Effector memory CD8-positive, alpha-beta T cell (primary cell): ENCODE results near the gene CYP2A6.
"Not testable (repeated sequence)": the region's sequence is repeated elsewhere in the genome, so short reads cannot be mapped to it uniquely, and the experiment has no call there.

Source experiments
- ATAC-seq: fragments of 150-1000 bp; cut with Tn5 transposase; replicated peaks from 2 replicates; pipeline ENCODE4 v1.10.0; 2021; ENCODE audit warnings: mild to moderate bottlenecking, moderate library complexity
- DNase-seq, 3 experiments: peaks; one replicate each; pipeline ENCODE4 v3.0.0; 2021
- H3K27ac Mint-ChIP-seq, 2 donors: one replicate each; pipeline ENCODE4 v1.8.0; 2022; ENCODE audit warnings: mild to moderate bottlenecking in 2 of 2, mixed read lengths in 2 of 2, moderate library complexity in 2 of 2
- H3K27me3 Mint-ChIP-seq, 2 donors: one replicate each; pipeline ENCODE4 v1.8.0; 2022; ENCODE audit warnings: mixed read lengths in 2 of 2
- H3K36me3 Mint-ChIP-seq: one replicate; pipeline ENCODE4 v1.8.0; 2022; ENCODE audit warnings: mild to moderate bottlenecking, moderate library complexity, mixed read lengths; ENCODE audit not compliant: insufficient read depth
- H3K4me1 Mint-ChIP-seq, 2 donors: one replicate each; pipeline ENCODE4 v1.8.0; 2022; ENCODE audit warnings: low read depth in 2 of 2, mixed read lengths in 2 of 2
- H3K4me3 Mint-ChIP-seq, 2 donors: one replicate each; pipeline ENCODE4 v1.8.0; 2022; ENCODE audit warnings: mild to moderate bottlenecking in 2 of 2, mixed read lengths in 2 of 2, moderate library complexity in 2 of 2
- H3K9me3 Mint-ChIP-seq, 2 donors: one replicate each; pipeline ENCODE4 v1.8.0; 2022; ENCODE audit warnings: mixed read lengths in 2 of 2
- total RNA-seq, 9 experiments: gene quantifications; one replicate each; lab custom pipeline; 2026; lab: John Stamatoyannopoulos, UW

CYP2A6 gene, protein sequence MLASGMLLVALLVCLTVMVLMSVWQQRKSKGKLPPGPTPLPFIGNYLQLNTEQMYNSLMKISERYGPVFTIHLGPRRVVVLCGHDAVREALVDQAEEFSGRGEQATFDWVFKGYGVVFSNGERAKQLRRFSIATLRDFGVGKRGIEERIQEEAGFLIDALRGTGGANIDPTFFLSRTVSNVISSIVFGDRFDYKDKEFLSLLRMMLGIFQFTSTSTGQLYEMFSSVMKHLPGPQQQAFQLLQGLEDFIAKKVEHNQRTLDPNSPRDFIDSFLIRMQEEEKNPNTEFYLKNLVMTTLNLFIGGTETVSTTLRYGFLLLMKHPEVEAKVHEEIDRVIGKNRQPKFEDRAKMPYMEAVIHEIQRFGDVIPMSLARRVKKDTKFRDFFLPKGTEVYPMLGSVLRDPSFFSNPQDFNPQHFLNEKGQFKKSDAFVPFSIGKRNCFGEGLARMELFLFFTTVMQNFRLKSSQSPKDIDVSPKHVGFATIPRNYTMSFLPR
- total RNA-seq = 0 to 0.18 (median 0) reads per million in 9 experiments

DNA sequence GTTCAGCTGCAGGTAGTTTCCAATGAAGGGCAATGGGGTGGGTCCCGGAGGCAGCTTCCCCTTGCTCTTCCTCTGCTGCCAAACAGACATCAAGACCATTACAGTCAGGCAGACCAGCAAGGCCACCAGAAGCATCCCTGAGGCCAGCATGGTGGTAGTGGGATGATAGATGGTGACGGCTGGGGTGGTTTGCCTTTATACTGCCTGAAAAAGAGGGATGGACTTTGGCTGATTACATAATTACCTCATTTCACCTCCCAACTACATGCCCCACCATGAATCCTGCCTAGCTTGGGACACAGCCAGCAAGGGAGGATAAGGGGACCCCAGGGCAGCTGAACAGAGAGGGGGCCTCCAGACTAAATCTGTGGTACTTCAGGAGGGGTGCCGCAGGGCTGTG is at the start of gene CYP2A6:
TSS of gene CYP2A6 (minus strand) at position 171 of the 400 bp plus-strand sequence. CDS start at position 150, 21 bp downstream.
- not testable (repeated sequence) for H3K9me3 Mint-ChIP-seq, ATAC-seq, DNase-seq
- Mint-ChIP-seq H3K27me3 (peaks cover 35 to 51% of the 10 kb centered on the region in 2 donors), H3K27ac (peak within 1 kb of the TSS; percentile 53 to 95), H3K36me3 (peaks cover 28% of the 10 kb centered on the region), H3K4me1 (peaks cover 9 to 18% of the 10 kb centered on the region in 2 donors), H3K4me3 (peak within 1 kb of the TSS in 1 of 2 donors; percentile 71)

GRCh38 chr19:40899964-40900363 is 49.7 kb upstream of the CYP2A6 start:
- peak; percentile 79 for ATAC-seq
- Mint-ChIP-seq H3K27ac (peak overlapping the region in 1 of 2 donors; percentile 64), H3K4me1 (peaks cover 10 to 12% of the 10 kb centered on the region in 2 donors), H3K27me3 (peaks cover 42 to 50% of the 10 kb centered on the region in 2 donors), H3K4me3 (peak overlapping the region in 1 of 2 donors; percentile 51)
- H3K36me3 Mint-ChIP-seq, H3K9me3 Mint-ChIP-seq: not testable (repeated sequence)
- peak in 1 of 3 experiments; percentile 26 for DNase-seq

DNA sequence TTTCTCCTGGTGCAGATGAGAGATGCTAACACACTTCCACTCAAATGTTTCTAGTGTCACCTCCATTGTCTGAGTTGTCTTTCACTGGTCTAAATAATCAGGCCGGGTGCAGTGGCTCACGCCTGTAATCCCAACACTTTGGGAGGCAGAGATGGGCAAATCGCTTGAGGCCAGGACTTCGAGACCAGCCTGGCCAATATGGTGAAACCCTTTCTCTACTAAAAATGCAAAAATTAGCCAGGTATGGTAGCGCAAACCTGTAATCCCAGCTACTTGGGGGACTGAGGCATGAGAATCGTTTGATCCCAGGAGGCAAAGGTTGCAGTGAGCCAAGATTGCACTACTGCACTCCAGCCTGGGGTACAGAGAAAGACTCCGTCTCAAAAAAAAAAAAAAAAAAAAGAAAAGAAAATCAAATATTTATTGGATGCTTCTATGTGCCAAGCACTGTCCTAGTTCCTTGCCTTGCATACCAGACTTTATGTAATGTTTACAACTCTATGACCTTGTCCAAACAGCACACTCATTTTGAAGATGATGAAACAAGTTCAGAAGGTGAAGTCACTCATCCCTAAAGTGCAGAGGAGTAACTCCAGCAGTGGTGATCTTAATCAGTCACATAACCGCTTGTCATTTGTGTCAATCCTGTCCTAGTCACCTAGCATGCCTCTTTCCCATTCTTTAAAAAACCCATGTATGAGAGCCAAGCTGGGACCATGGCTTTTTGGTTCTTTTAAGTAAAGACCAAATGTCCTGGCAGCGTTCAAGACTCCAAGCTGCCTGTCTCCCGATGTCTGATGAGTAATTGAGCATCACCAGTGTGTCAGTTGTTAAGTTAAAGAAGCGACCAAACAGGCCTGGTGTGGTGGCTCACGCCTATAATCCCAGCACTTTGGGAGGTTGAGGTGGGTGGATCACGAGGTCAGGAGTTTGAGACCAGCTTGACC is 46.9 kb upstream of the CYP2A6 start:
- Mint-ChIP-seq H3K27me3 (peaks cover 40 to 51% of the 10 kb centered on the region in 2 donors), H3K4me1 (peaks cover 10 to 12% of the 10 kb centered on the region in 2 donors)
- not testable (repeated sequence) for H3K36me3 Mint-ChIP-seq, H3K4me3 Mint-ChIP-seq, ATAC-seq, DNase-seq, H3K27ac Mint-ChIP-seq, H3K9me3 Mint-ChIP-seq

- ATAC-seq = no peak
- Mint-ChIP-seq H3K27me3 (peaks cover 46 to 56% of the 10 kb centered on the region in 2 donors), H3K27ac (no peak overlapping the region), H3K4me1 (peaks cover 10 to 12% of the 10 kb centered on the region in 2 donors), H3K9me3 (no peaks in the 10 kb centered on the region), H3K36me3 (peaks cover 3% of the 10 kb centered on the region), H3K4me3 (no peak overlapping the region)
- DNase-seq = no peak
These were observed 46.2 kb upstream of the CYP2A6 start for GRCh38 chr19:40896418-40896796.

GRCh38 chr19:40893112-40893511 is 42.9 kb upstream of the CYP2A6 start:
- H3K36me3 Mint-ChIP-seq = peaks cover 3% of the 10 kb centered on the region
- no peak overlapping the region for H3K27ac Mint-ChIP-seq
- DNase-seq (no peak), ATAC-seq (no peak)
- no peak overlapping the region for H3K4me3 Mint-ChIP-seq
- peaks cover 42 to 60% of the 10 kb centered on the region in 2 donors for H3K27me3 Mint-ChIP-seq
- no peaks in the 10 kb centered on the region for H3K9me3 Mint-ChIP-seq
- no peaks in the 10 kb centered on the region for H3K4me1 Mint-ChIP-seq

DNA sequence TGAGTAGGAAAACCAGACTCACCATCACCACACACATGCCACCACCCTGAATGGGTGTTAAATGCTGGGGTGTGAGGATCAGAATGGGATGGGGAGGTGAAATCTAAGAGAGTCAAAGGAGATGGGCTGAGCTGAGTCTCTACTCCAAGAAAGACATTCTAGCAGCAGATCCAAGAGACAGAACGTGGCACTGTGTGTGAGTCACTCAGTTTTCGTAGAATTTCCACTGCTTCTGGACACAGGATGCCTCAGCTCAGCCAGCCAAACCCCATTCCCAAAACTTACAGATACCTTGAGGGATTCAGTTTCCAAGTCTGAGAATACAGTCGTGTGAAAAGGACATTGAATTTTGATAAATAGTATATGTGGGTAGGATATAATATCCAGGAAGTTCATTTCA is 39.1 kb upstream of the CYP2A6 start:
- ATAC-seq (no peak), DNase-seq (no peak)
- H3K4me1 Mint-ChIP-seq = no peaks in the 10 kb centered on the region
- peaks cover 30 to 39% of the 10 kb centered on the region in 2 donors for H3K27me3 Mint-ChIP-seq
- no peaks in the 10 kb centered on the region for H3K9me3 Mint-ChIP-seq
- peaks cover 2% of the 10 kb centered on the region for H3K36me3 Mint-ChIP-seq
- H3K27ac Mint-ChIP-seq = no peak overlapping the region
- no peak overlapping the region for H3K4me3 Mint-ChIP-seq

GRCh38 chr19:40888191-40888590 is 37.9 kb upstream of the CYP2A6 start:
- no peak overlapping the region for H3K27ac Mint-ChIP-seq
- no peak for ATAC-seq
- H3K4me3 Mint-ChIP-seq = no peak overlapping the region
- H3K27me3 Mint-ChIP-seq = peaks cover 21 to 27% of the 10 kb centered on the region in 2 donors
- H3K9me3 Mint-ChIP-seq = no peaks in the 10 kb centered on the region
- no peak for DNase-seq
- H3K4me1 Mint-ChIP-seq = no peaks in the 10 kb centered on the region
- no peaks in the 10 kb centered on the region for H3K36me3 Mint-ChIP-seq

DNA sequence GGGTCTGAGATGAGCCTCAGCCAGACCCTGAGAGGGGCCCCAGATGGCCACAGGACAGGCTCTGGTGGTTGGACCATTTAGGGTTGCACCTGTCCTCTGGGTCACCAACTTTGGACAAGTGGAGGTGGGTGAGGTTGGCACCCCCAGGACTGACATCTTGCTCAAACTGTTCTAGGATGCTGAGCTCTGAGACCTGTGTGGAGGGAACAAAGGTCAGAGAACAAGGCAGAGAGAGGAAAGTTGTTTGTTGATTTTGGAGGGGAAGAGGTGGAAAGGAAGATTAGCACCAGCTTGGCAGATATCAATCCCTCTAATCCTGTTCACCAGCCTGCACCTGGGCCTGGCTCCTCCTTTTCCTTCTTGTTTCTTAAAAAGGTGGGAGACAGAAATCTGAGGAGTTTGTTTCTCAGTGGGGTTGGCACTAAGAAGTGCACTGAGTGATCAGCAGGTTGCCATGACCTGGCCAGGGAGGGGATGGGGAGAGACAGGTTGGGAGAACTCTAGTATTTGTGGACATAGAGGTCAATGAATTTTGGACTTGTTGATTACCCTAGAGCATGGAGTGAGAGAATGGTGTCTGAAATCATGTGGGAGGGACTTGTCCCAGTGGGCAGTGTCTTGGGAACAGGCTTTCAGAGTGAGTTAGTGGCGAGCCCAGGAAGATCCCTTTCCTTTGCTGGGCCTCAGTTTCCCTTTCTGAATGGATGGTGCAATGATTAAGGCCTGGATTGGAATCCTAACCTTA is 34.1 kb upstream of the CYP2A6 start:
- H3K4me1 Mint-ChIP-seq, H3K9me3 Mint-ChIP-seq, H3K4me3 Mint-ChIP-seq, ATAC-seq, H3K36me3 Mint-ChIP-seq, H3K27ac Mint-ChIP-seq, DNase-seq: not testable (repeated sequence)
- H3K27me3 Mint-ChIP-seq = peaks cover 27 to 39% of the 10 kb centered on the region in 2 donors

GRCh38 chr19:40882062-40882461 is 31.8 kb upstream of the CYP2A6 start, which contains the start of gene CYP2A7:
Gene CYP2A7, minus strand, starts transcription at chr19:40882231. Its CDS starts 21 bp downstream, at chr19:40882210.
- not testable (repeated sequence) for H3K4me1 Mint-ChIP-seq, DNase-seq, ATAC-seq, H3K4me3 Mint-ChIP-seq, H3K36me3 Mint-ChIP-seq, H3K9me3 Mint-ChIP-seq
- Mint-ChIP-seq H3K27ac (peak within 1 kb of the TSS in 1 of 2 donors; percentile 6), H3K27me3 (peaks cover 34 to 53% of the 10 kb centered on the region in 2 donors)

GRCh38 chr19:40879349-40879748 is 29.1 kb upstream of the CYP2A6 start:
- peaks cover 44 to 64% of the 10 kb centered on the region in 2 donors for H3K27me3 Mint-ChIP-seq
- H3K4me1 Mint-ChIP-seq = peaks cover 9 to 15% of the 10 kb centered on the region in 2 donors
- not testable (repeated sequence) for ATAC-seq, H3K9me3 Mint-ChIP-seq, H3K27ac Mint-ChIP-seq, H3K36me3 Mint-ChIP-seq, H3K4me3 Mint-ChIP-seq, DNase-seq

DNA sequence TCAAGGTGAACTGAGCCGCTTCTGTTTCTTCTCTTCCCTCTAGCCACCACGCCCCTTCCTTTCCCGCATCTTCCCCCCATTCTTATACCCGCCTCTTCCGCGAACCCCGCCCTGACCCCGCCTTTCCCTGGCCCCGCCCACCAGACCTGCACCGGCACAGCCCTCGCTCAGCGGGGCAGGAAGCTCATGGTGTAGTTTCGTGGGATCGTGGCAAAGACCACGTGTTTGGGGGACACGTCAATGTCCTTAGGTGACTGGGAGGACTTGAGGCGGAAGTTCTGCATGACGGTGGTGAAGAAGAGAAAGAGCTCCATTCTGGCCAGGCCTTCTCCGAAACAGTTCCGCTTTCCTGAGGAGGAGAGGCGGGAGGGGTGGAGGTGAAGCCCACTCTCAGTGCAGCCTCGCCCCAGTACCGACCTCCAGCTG is 25.3 kb upstream of the CYP2A6 start:
- H3K27ac Mint-ChIP-seq = peak overlapping the region; percentile 82 to 84
- peaks cover 9 to 15% of the 10 kb centered on the region in 2 donors for H3K4me1 Mint-ChIP-seq
- peak overlapping the region; percentile 70 to 75 for H3K4me3 Mint-ChIP-seq

DNA sequence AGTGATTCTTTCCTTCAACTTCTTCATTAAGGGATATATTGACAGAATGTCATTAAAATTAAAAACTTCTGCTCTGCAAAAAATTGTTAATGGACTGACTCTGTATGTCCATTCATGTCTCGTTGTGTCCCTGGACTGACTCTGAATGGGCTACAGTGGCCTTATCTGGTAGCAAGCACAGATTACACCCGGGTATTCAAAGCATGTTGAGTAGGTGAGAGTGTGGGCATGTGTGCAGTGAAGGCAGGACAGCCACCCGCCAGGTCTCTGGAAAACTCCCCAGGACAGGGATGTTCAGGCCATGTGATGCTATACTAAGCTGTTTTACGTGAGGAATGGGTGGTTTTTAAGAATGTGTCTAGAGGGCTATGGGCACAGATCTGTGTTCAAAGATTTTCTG is 24.6 kb upstream of the CYP2A6 start:
- H3K4me1 Mint-ChIP-seq = peaks cover 9 to 15% of the 10 kb centered on the region in 2 donors
- H3K9me3 Mint-ChIP-seq, H3K36me3 Mint-ChIP-seq, DNase-seq: not testable (repeated sequence)
- peak overlapping the region; percentile 82 to 84 for H3K27ac Mint-ChIP-seq
- peaks cover 56 to 63% of the 10 kb centered on the region in 2 donors for H3K27me3 Mint-ChIP-seq
- peak; percentile 3 for ATAC-seq
- H3K4me3 Mint-ChIP-seq = peak overlapping the region; percentile 70 to 75

More for the DNA sequence above, 25.3 kb upstream of the CYP2A6 start:
- peaks cover 58 to 63% of the 10 kb centered on the region in 2 donors for H3K27me3 Mint-ChIP-seq
- H3K36me3 Mint-ChIP-seq, H3K9me3 Mint-ChIP-seq: not testable (repeated sequence)
- ATAC-seq (peak; percentile 94), DNase-seq (peak; percentile 76 to 83 (median 81))
